Ovary (tissue), 3 donors: ENCODE data around the gene ATP8B4.

Experiments
- POLR2A ChIP-seq: fragments of 450-650 bp; IDR thresholded peaks from one replicate; pipeline ENCODE4 v1.6.1; 2017; ENCODE audit warnings: antibody characterized with exemption, mild to moderate bottlenecking, moderate library complexity
- TF ChIP-seq, protein P1 (sequence below), 3 donors: fragments of 450-650 bp in 2 of 3; fragments of 200-600 bp in 1 of 3; IDR thresholded peaks; one replicate each; pipeline versions ENCODE4 v1.5.1 to v1.8.0; 2016 to 2022; ENCODE audit warnings: antibody characterized with exemption in 3 of 3, mild to moderate bottlenecking in 1 of 3
- donor health status: DM: no; HTN: no; CAD: no.

GRCh38 chr15:50134524-50135024 lies 15.5 kb upstream of the ATP8B4 start:
- no peak for TF ChIP-seq POLR2A
- TF ChIP-seq, protein P1, sequence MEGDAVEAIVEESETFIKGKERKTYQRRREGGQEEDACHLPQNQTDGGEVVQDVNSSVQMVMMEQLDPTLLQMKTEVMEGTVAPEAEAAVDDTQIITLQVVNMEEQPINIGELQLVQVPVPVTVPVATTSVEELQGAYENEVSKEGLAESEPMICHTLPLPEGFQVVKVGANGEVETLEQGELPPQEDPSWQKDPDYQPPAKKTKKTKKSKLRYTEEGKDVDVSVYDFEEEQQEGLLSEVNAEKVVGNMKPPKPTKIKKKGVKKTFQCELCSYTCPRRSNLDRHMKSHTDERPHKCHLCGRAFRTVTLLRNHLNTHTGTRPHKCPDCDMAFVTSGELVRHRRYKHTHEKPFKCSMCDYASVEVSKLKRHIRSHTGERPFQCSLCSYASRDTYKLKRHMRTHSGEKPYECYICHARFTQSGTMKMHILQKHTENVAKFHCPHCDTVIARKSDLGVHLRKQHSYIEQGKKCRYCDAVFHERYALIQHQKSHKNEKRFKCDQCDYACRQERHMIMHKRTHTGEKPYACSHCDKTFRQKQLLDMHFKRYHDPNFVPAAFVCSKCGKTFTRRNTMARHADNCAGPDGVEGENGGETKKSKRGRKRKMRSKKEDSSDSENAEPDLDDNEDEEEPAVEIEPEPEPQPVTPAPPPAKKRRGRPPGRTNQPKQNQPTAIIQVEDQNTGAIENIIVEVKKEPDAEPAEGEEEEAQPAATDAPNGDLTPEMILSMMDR (IDR thresholded peaks at IDR 0.05): no peak
